B cell (primary cell): ENCODE data around the gene ZNF280A. TPM values are rescaled to one million over a fixed set of nuclear protein-coding genes. Genes with fewer than 3 reads are reported as not detected.

Experiments
- ATAC-seq: fragments of 200-7000 bp; cut with Tn5 transposase; one replicate; pipeline ENCODE4 v1.10.0; 2021; ENCODE audit warnings: low read depth, mild to moderate bottlenecking, moderate number of reproducible peaks, moderate library complexity
- CTCF ChIA-PET: fragments of 350-600 bp; sonication (Branson Sonifier 250); formaldehyde crosslinking; loops from one replicate; lab custom pipeline; 2021; ENCODE audit warnings: antibody characterized with exemption, inconsistent platforms; lab: Charles Lee
- POLR2A ChIA-PET: fragments of 350-600 bp; sonication (Branson Sonifier 250); formaldehyde crosslinking; loops from one replicate; lab custom pipeline; 2021; ENCODE audit warnings: antibody characterized with exemption; lab: Charles Lee
- DNase-seq: peaks from one replicate; pipeline ENCODE4 v3.0.0; 2013
- H2AFZ ChIP-seq: 2 replicates; pipeline ENCODE4 v1.6.1; 2012; ENCODE audit warnings: mild to moderate bottlenecking, low read depth, low read length; ENCODE audit not compliant: insufficient read depth, poor library complexity, severe bottlenecking
- H3K27ac ChIP-seq, 2 donors: 1 replicate in 1 of 2; 2 replicates in 1 of 2; pipeline ENCODE4 v1.5.1; 2012 to 2013; ENCODE audit warnings: low read length in 2 of 2, mild to moderate bottlenecking in 2 of 2, moderate library complexity in 1 of 2
- H3K27me3 ChIP-seq, 4 experiments: fragments of 200-600 bp in 1 of 4; sonication (generic) in 1 of 4; replicated peaks in 1 of 4; 1 replicate in 2 of 4; 2 replicates in 2 of 4; pipeline versions ENCODE4 v1.6.1 to v1.7.0; 2013 to 2016; ENCODE audit warnings: low read length in 3 of 4, mild to moderate bottlenecking in 2 of 4, mixed read lengths in 1 of 4, moderate library complexity in 1 of 4; ENCODE audit not compliant: insufficient read depth in 4 of 4, control insufficient read depth in 3 of 4; ENCODE audit errors: control extremely low read depth in 1 of 4
- H3K36me3 ChIP-seq, 2 experiments: replicated peaks in 1 of 2; 1 replicate in 1 of 2; 2 replicates in 1 of 2; pipeline versions ENCODE4 v1.6.1 to v1.7.1; 2013; ENCODE audit warnings: low read length in 1 of 2; ENCODE audit not compliant: insufficient read depth in 2 of 2, control insufficient read depth in 1 of 2; ENCODE audit errors: control extremely low read depth in 1 of 2, extremely low read depth in 1 of 2
- H3K4me1 ChIP-seq, 2 donors: fragments of 200-600 bp in 1 of 2; sonication (generic) in 1 of 2; 1 replicate in 1 of 2; 2 replicates in 1 of 2; pipeline versions ENCODE4 v1.5.1 to v1.6.1; 2013 to 2017; ENCODE audit warnings: low read length in 2 of 2; ENCODE audit not compliant: control insufficient read depth in 2 of 2, insufficient read depth in 2 of 2
- H3K4me2 ChIP-seq: replicated peaks from 2 replicates; pipeline ENCODE3; 2012; ENCODE audit warnings: mild to moderate bottlenecking, low read depth, low read length; ENCODE audit not compliant: poor library complexity, severe bottlenecking
- H3K4me3 ChIP-seq, 5 experiments: fragments of 200-600 bp in 1 of 5; sonication (generic) in 1 of 5; 1 replicate in 3 of 5; 2 replicates in 2 of 5; pipeline versions ENCODE4 v1.5.1 to v1.7.0; 2011 to 2016; ENCODE audit warnings: low read length in 4 of 5, mild to moderate bottlenecking in 4 of 5, low read depth in 2 of 5, control low read depth in 1 of 5, moderate library complexity in 1 of 5; ENCODE audit not compliant: insufficient read depth in 1 of 5; ENCODE audit errors: control extremely low read depth in 1 of 5, extremely low read depth in 1 of 5
- H3K79me2 ChIP-seq: fragments of 200-600 bp; sonication (generic); one replicate; pipeline ENCODE4 v1.6.0; 2016; ENCODE audit warnings: low read length; ENCODE audit not compliant: control insufficient read depth, insufficient read depth
- H3K9ac ChIP-seq: fragments of 200-600 bp; sonication (generic); 2 replicates; pipeline ENCODE4 v1.6.1; 2017; ENCODE audit warnings: mild to moderate bottlenecking, low read length, moderate library complexity
- H3K9me3 ChIP-seq, 3 donors: one replicate each; pipeline versions ENCODE4 v1.6.1 to v1.7.1; 2013; ENCODE audit warnings: low read length in 2 of 3; ENCODE audit not compliant: control insufficient read depth in 2 of 3, insufficient read depth in 1 of 3; ENCODE audit errors: control extremely low read depth in 1 of 3
- H4K20me1 ChIP-seq: 2 replicates; pipeline ENCODE4 v1.6.0; 2012; ENCODE audit warnings: mild to moderate bottlenecking, low read length; ENCODE audit not compliant: insufficient read depth, control insufficient read depth, poor library complexity, severe bottlenecking
- H3K27ac Mint-ChIP-seq: one replicate; pipeline ENCODE4 v1.8.0; 2021; ENCODE audit warnings: mixed read lengths
- H3K27me3 Mint-ChIP-seq: one replicate; pipeline ENCODE4 v1.8.0; 2021; ENCODE audit warnings: mixed read lengths
- H3K4me1 Mint-ChIP-seq: one replicate; pipeline ENCODE4 v1.8.0; 2021; ENCODE audit warnings: mixed read lengths
- H3K4me3 Mint-ChIP-seq: one replicate; pipeline ENCODE4 v1.8.0; 2021; ENCODE audit warnings: mixed read lengths
- H3K9me3 Mint-ChIP-seq: one replicate; pipeline ENCODE4 v1.8.0; 2022; ENCODE audit warnings: mixed read lengths; ENCODE audit not compliant: insufficient read depth
- EZH2 ChIP-seq: IDR thresholded peaks from 2 replicates; pipeline ENCODE4 v1.6.1; 2012; ENCODE audit warnings: borderline replicate concordance, low read depth, mild to moderate bottlenecking, moderate library complexity, low read length; ENCODE audit not compliant: insufficient read depth, poor library complexity, severe bottlenecking
- WGBS: methylation state at CpG from one replicate; pipeline ENCODE4 v1.1.5; 2013; ENCODE audit warnings: missing lambda C conversion rate; ENCODE audit not compliant: insufficient coverage; 5-methylcytosine and 5-hydroxymethylcytosine counted together
- intact Hi-C: fragments of 100-400 bp; cut with micrococcal nuclease; formaldehyde crosslinking; loops from one replicate; pipeline ENCODE4 v1.10.0; 2022
- polyA plus RNA-seq: library from polyadenylated mRNA; depleted of rRNA; stranded (reverse); fragments of >200 nt; gene quantifications from 2 replicates; pipeline ENCODE4 v1.2.3, GENCODE V29; 2012
- total RNA-seq, 2 donors: library from RNA; stranded (reverse); fragments of 120-200 nt in 1 of 2; gene quantifications; 1 replicate in 1 of 2; 2 replicates in 1 of 2; pipeline versions ENCODE4 v1.2.3 to v1.2.4, GENCODE V29; 2013 to 2022
- TF ChIP-seq, protein P1 (sequence below): fragments of 200-600 bp; IDR thresholded peaks from one replicate; pipeline ENCODE4 v1.8.0; 2022; ENCODE audit warnings: antibody characterized with exemption, mild to moderate bottlenecking

ZNF280A gene
- total and polyA plus RNA-seq, 2 donors (not counting 1 experiment from before 2014, with no cell fraction given): not detected

DNA sequence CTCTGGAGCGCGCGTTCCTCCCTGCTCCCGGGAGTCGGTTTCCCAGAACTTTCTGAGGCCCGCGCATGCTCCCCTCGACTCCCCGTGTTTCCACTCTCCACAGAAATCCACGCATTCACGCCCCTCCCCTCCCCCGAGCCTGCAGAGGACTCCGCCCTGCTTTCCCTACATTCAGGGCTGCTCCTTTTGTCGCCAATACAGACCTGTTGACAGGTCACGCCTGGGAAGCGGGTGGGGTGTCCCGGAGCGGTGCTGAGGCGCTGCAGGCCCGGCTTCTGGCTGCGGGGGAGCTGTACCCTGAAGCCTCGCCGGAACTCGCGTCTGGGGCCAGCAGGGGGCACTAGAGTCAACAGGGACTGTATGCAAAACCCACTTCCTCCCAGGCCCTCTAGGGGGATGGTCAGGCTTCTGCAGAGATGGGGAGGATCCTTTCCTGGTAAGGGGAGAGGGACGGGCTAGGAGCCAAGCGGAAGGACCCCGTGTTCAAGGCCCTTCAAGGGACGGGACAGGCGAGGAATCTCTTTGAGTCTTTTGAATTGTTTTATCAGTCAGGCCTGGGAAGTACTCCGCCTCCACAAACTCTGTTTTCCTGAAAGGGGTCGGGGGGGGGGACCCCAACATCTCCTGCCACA is 39.0 kb upstream of the ZNF280A start, which contains the start of gene PRAME:
PRAME (minus strand) TSS at position 294 of the 632 bp plus-strand sequence. CDS start 2,433 bp downstream, outside the sequence.
- H3K27me3 Mint-ChIP-seq: no peaks in the 10 kb centered on the region
- 55% methylated on average over 23 of the region's 32 CpGs for WGBS
- ATAC-seq: peak; percentile 84
- Histone ChIP-seq H3K79me2 (no peaks in the 10 kb centered on the region), H3K4me1 (peaks cover 8 to 10% of the 10 kb centered on the region in 2 donors), H4K20me1 (no peaks in the 10 kb centered on the region), H3K36me3 (no peaks in the 10 kb centered on the region), H3K4me2 (peak within 1 kb of the TSS; percentile 55), H2AFZ (no peak within 1 kb of the TSS), H3K27ac (no peak within 1 kb of the TSS), H3K9me3 (peaks cover 0 to 17% (median 0%) of the 10 kb centered on the region in 3 donors), H3K4me3 (no peak within 1 kb of the TSS), H3K27me3 (no peaks in the 10 kb centered on the region), H3K9ac (no peak within 1 kb of the TSS)
- peak within 1 kb of the TSS; percentile 20 for H3K27ac Mint-ChIP-seq
- no peaks in the 10 kb centered on the region for H3K9me3 Mint-ChIP-seq
- peak within 1 kb of the TSS; percentile 8 for H3K4me3 Mint-ChIP-seq
- no peak for TF ChIP-seq EZH2
- TF ChIP-seq, protein P1, sequence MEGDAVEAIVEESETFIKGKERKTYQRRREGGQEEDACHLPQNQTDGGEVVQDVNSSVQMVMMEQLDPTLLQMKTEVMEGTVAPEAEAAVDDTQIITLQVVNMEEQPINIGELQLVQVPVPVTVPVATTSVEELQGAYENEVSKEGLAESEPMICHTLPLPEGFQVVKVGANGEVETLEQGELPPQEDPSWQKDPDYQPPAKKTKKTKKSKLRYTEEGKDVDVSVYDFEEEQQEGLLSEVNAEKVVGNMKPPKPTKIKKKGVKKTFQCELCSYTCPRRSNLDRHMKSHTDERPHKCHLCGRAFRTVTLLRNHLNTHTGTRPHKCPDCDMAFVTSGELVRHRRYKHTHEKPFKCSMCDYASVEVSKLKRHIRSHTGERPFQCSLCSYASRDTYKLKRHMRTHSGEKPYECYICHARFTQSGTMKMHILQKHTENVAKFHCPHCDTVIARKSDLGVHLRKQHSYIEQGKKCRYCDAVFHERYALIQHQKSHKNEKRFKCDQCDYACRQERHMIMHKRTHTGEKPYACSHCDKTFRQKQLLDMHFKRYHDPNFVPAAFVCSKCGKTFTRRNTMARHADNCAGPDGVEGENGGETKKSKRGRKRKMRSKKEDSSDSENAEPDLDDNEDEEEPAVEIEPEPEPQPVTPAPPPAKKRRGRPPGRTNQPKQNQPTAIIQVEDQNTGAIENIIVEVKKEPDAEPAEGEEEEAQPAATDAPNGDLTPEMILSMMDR: peak; percentile 76
- DNase-seq: peak; percentile 79
- POLR2A ChIA-PET: no interaction called here
- CTCF ChIA-PET: interaction anchor here (0.7 to 1.7 kb wide), 3 partner anchors 27 to 136 kb away, joined by 3 to 5 read pairs (median 3); no protein-coding TSS in a partner anchor
- H3K4me1 Mint-ChIP-seq: peaks cover 13% of the 10 kb centered on the region
- intact Hi-C loops: no loop called here
